Measurements from ENCODE around the gene CORIN.

The CORIN gene

GRCh38 chr4:47831026-47831679, 6.7 kb downstream of the CORIN start:
- H3K27ac Mint-ChIP-seq, result peak overlapping the region; percentile 88
- peak; percentile 16 for DNase-seq
- H3K4me1 Mint-ChIP-seq, result peaks cover 61% of the 10 kb centered on the region
- H3K9me3 Mint-ChIP-seq, result peaks cover 26% of the 10 kb centered on the region
- H3K27me3 Mint-ChIP-seq (ENCODE audit: low read depth, poor library complexity), result peaks cover 3% of the 10 kb centered on the region
- peaks cover 18% of the 10 kb centered on the region for H3K36me3 Mint-ChIP-seq (ENCODE audit: low read depth)
- TF ChIP-seq CTCF (IDR thresholded peaks at IDR 0.05), result no peak
- H3K4me3 Mint-ChIP-seq, result peak overlapping the region; percentile 32

GRCh38 chr4:47830265-47831025, 7.4 kb downstream of the CORIN start:
- no peak for DNase-seq
- Mint-ChIP-seq H3K9me3 (peaks cover 26% of the 10 kb centered on the region), H3K36me3 (ENCODE audit: low read depth) (peaks cover 18% of the 10 kb centered on the region), H3K27me3 (ENCODE audit: low read depth, poor library complexity) (no peaks in the 10 kb centered on the region), H3K4me1 (peaks cover 62% of the 10 kb centered on the region), H3K4me3 (no peak overlapping the region), H3K27ac (peak overlapping the region; percentile 88)
- no peak for TF ChIP-seq CTCF (IDR thresholded peaks at IDR 0.05)

GRCh38 chr4:47829438-47829837, 8.4 kb downstream of the CORIN start:
- H3K27ac Mint-ChIP-seq, result peak overlapping the region; percentile 41
- H3K27me3 Mint-ChIP-seq (ENCODE audit: low read depth, poor library complexity), result no peaks in the 10 kb centered on the region
- TF ChIP-seq CTCF (IDR thresholded peaks at IDR 0.05), result no peak
- H3K36me3 Mint-ChIP-seq (ENCODE audit: low read depth), result peaks cover 18% of the 10 kb centered on the region
- peaks cover 26% of the 10 kb centered on the region for H3K9me3 Mint-ChIP-seq
- no peak overlapping the region for H3K4me3 Mint-ChIP-seq
- H3K4me1 Mint-ChIP-seq, result peaks cover 67% of the 10 kb centered on the region
- no peak for DNase-seq

- Mint-ChIP-seq H3K36me3 (ENCODE audit: low read depth) (peaks cover 10% of the 10 kb centered on the region), H3K27ac (peak overlapping the region; percentile 90), H3K4me3 (no peak overlapping the region), H3K27me3 (ENCODE audit: low read depth, poor library complexity) (no peaks in the 10 kb centered on the region), H3K9me3 (peaks cover 8% of the 10 kb centered on the region), H3K4me1 (peaks cover 79% of the 10 kb centered on the region)
- TF ChIP-seq CTCF (IDR thresholded peaks at IDR 0.05), result no peak
- DNase-seq, result no peak
Observed at GRCh38 chr4:47827343-47828047, 10.4 kb downstream of the CORIN start.

- H3K4me3 Mint-ChIP-seq, result peak overlapping the region; percentile 21
- DNase-seq, result peak; percentile 27
- no peaks in the 10 kb centered on the region for H3K9me3 Mint-ChIP-seq
- peaks cover 59% of the 10 kb centered on the region for H3K4me1 Mint-ChIP-seq
- TF ChIP-seq CTCF (IDR thresholded peaks at IDR 0.05), result no peak
- peak overlapping the region; percentile 99 for H3K27ac Mint-ChIP-seq
- H3K36me3 Mint-ChIP-seq (ENCODE audit: low read depth), result peaks cover 5% of the 10 kb centered on the region
- H3K27me3 Mint-ChIP-seq (ENCODE audit: low read depth, poor library complexity), result no peaks in the 10 kb centered on the region
Observed at GRCh38 chr4:47824840-47825239, 13.0 kb downstream of the CORIN start.

Data from nephron progenitor cell (in vitro differentiated cells).